ENCODE data around the gene H2AZ1.

DNA sequence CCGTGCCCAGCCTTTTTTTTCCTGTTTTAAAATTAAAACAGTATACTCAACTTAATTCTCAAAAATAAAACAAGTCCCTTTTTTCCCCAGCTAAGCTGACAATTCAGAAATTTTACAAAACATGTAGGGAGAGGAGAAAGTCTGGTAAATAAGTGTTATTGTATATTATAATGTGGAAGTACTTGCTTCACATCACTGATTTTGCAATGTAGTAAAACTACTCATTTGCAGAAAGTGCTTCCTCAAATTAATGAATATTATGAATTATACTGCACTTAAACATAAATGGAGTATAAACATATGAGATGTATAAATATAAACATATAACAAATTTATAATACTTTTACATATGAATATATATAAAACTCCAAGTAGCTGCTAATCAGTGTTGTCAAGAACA lies 11.6 kb upstream of the H2AZ1 start:
- TF ChIP-seq, protein P1, sequence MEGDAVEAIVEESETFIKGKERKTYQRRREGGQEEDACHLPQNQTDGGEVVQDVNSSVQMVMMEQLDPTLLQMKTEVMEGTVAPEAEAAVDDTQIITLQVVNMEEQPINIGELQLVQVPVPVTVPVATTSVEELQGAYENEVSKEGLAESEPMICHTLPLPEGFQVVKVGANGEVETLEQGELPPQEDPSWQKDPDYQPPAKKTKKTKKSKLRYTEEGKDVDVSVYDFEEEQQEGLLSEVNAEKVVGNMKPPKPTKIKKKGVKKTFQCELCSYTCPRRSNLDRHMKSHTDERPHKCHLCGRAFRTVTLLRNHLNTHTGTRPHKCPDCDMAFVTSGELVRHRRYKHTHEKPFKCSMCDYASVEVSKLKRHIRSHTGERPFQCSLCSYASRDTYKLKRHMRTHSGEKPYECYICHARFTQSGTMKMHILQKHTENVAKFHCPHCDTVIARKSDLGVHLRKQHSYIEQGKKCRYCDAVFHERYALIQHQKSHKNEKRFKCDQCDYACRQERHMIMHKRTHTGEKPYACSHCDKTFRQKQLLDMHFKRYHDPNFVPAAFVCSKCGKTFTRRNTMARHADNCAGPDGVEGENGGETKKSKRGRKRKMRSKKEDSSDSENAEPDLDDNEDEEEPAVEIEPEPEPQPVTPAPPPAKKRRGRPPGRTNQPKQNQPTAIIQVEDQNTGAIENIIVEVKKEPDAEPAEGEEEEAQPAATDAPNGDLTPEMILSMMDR (conservative IDR thresholded peaks at IDR 0.05): no peak
- no peak for TF ChIP-seq EZH2 (IDR thresholded peaks at IDR 0.05; ENCODE audit: low read depth)
